ENCODE measurements around the gene CAPN14.

GRCh38 chr2:31263636-31264190, 46.4 kb upstream of the CAPN14 start:
- TF ChIP-seq POLR2AphosphoS5 (IDR thresholded peaks at IDR 0.05; ENCODE audit: low read depth, low read length) (no peak), POLR2A (IDR thresholded peaks at IDR 0.05; ENCODE audit: low read depth, low read length) (no peak)

Measured in GM12892 (cell line).